Vagina (tissue), 2 donors: ENCODE measurements around the gene GATA2. TPM values are rescaled to one million over a fixed set of nuclear protein-coding genes. Genes with fewer than 3 reads are reported as not detected.

Experiments used
- DNase-seq, 2 donors: peaks; one replicate each; pipeline ENCODE4 v3.0.0-alpha.2; 2017; ENCODE audit errors: extremely low spot score in 2 of 2
- H3K27ac ChIP-seq: fragments of 200-600 bp; sonication (generic); one replicate; pipeline ENCODE4 v1.5.1; 2019
- H3K27me3 ChIP-seq: fragments of 200-600 bp; sonication (generic); one replicate; pipeline ENCODE4 v1.5.1; 2019
- H3K36me3 ChIP-seq, 2 donors: fragments of 200-600 bp; sonication (generic); one replicate each; pipeline ENCODE4 v1.5.1; 2017 to 2019
- H3K4me1 ChIP-seq: fragments of 200-600 bp; sonication (generic); one replicate; pipeline ENCODE4 v1.5.1; 2019
- H3K4me3 ChIP-seq, 2 donors: fragments of 200-600 bp; sonication (generic); 1 replicate in 1 of 2; 2 replicates in 1 of 2; pipeline ENCODE4 v1.5.1; 2016 to 2019
- H3K9me3 ChIP-seq: fragments of 200-600 bp; sonication (generic); one replicate; pipeline ENCODE4 v1.5.1; 2019
- CTCF ChIP-seq, 3 experiments: fragments of 450-650 bp in 2 of 3; fragments of 200-600 bp in 1 of 3; sonication (generic) in 1 of 3; IDR thresholded peaks; one replicate each; pipeline ENCODE4 v1.5.1; 2017 to 2019; ENCODE audit warnings: antibody characterized with exemption in 3 of 3, mild to moderate bottlenecking in 2 of 3, moderate library complexity in 2 of 3
- POLR2A ChIP-seq, 2 donors: fragments of 450-650 bp; IDR thresholded peaks; one replicate each; pipeline ENCODE4 v1.6.1; 2017; ENCODE audit warnings: antibody characterized with exemption in 2 of 2, mild to moderate bottlenecking in 2 of 2, moderate library complexity in 2 of 2
- POLR2AphosphoS5 ChIP-seq, 2 donors: sonication (generic); formaldehyde crosslinking; IDR thresholded peaks; one replicate each; pipeline ENCODE4 v1.9.0; 2017; ENCODE audit warnings: antibody characterized with exemption in 2 of 2, mild to moderate bottlenecking in 2 of 2, low read depth in 1 of 2; ENCODE audit not compliant: insufficient read depth in 1 of 2
- intact Hi-C: fragments of 100-400 bp; cut with DNase I; formaldehyde crosslinking; loops from one replicate; pipeline ENCODE4 v1.15.1; 2023
- total RNA-seq: library from RNA; depleted of rRNA; stranded (reverse); fragments of >200 nt; gene quantifications from one replicate; pipeline ENCODE4 v1.2.3, GENCODE V29; 2016

Gene GATA2
- total RNA-seq, 1 donor from 2014 or later = 50.6 TPM

- H3K9me3 ChIP-seq = no peaks in the 10 kb centered on the region
- no peak for TF ChIP-seq POLR2A (IDR thresholded peaks at IDR 0.05)
- TF ChIP-seq CTCF (IDR thresholded peaks at IDR 0.05) = no peak
- no peak for TF ChIP-seq POLR2AphosphoS5 (IDR thresholded peaks at IDR 0.05; ENCODE audit: insufficient read depth in 1 of 2, low read depth in 1 of 2)
- H3K4me3 ChIP-seq = no peak overlapping the region
- H3K4me1 ChIP-seq = no peaks in the 10 kb centered on the region
- no peak overlapping the region for H3K27ac ChIP-seq
- DNase-seq = no peak
- H3K27me3 ChIP-seq = no peaks in the 10 kb centered on the region
- no peaks in the 10 kb centered on the region for H3K36me3 ChIP-seq
- intact Hi-C loops = no loop called here
These were observed 29.2 kb downstream of the GATA2 start for GRCh38 chr3:128463771-128464170.

DNA sequence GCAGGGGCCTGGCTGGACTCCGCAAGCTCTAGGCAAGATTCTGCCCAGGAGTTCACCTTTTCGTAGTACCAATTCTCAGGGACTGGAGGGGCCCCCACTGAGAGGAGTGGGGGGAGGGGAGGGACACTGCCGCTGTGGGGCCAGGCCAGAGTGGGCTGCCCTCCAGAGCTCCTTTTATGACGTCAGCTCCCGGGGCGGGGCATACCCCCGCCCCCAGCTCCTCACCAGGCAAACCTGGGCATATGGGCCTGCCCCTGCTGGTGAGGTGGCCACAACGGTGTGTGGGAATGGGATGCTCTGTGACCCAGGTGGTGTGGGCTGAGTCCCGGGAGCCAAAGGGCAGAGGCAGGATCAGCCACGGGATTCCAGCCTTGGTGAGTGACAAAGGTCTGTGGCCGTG lies 29.6 kb downstream of the GATA2 start:
- no peak overlapping the region for H3K27ac ChIP-seq
- intact Hi-C loops = no loop called here
- H3K4me1 ChIP-seq = no peaks in the 10 kb centered on the region
- DNase-seq = no peak
- H3K36me3 ChIP-seq = no peaks in the 10 kb centered on the region
- TF ChIP-seq POLR2AphosphoS5 (IDR thresholded peaks at IDR 0.05; ENCODE audit: insufficient read depth in 1 of 2, low read depth in 1 of 2) (no peak), POLR2A (IDR thresholded peaks at IDR 0.05) (no peak)
- H3K4me3 ChIP-seq = no peak overlapping the region
- no peaks in the 10 kb centered on the region for H3K9me3 ChIP-seq
- no peaks in the 10 kb centered on the region for H3K27me3 ChIP-seq

- no peak overlapping the region for H3K4me3 ChIP-seq
- no peak for DNase-seq
- H3K4me1 ChIP-seq = no peaks in the 10 kb centered on the region
- no peaks in the 10 kb centered on the region for H3K9me3 ChIP-seq
- no peaks in the 10 kb centered on the region for H3K27me3 ChIP-seq
- H3K36me3 ChIP-seq = no peaks in the 10 kb centered on the region
- intact Hi-C loops = no loop called here
- no peak overlapping the region for H3K27ac ChIP-seq
- no peak for TF ChIP-seq POLR2A (IDR thresholded peaks at IDR 0.05)
- TF ChIP-seq CTCF (IDR thresholded peaks at IDR 0.05) = no peak
- TF ChIP-seq POLR2AphosphoS5 (IDR thresholded peaks at IDR 0.05; ENCODE audit: insufficient read depth in 1 of 2, low read depth in 1 of 2) = no peak
These were observed 30.1 kb downstream of the GATA2 start for GRCh38 chr3:128462931-128463330.

DNA sequence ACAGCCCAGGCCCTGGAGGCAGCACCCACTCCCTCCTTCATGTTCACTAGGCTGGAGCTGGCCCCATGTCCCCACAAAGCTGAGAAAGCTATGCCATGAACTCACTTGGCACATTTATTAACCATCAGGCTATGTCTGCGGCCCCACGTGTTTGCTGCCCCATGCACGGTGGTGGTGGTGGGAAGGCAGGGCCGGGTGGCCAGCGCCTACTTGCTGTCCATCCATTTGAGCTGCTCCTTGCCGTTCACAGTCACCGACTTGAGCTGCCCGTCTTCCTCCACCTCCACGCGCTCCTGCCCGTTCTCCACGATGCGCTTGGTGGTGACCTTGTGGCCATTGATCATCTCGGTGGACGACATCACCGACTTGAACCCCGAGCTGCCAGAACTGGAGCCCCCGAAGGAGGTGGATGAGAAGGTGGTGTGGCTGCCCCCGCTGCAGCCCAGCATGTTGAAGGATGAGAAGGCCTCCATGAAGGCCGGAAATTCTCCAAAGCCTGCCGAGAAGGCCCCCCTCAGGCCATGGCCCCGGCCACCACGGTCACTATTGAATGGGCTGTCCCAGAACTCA lies 30.6 kb downstream of the GATA2 start:
- Histone ChIP-seq H3K9me3 (no peaks in the 10 kb centered on the region), H3K27me3 (no peaks in the 10 kb centered on the region), H3K27ac (no peak overlapping the region), H3K36me3 (no peaks in the 10 kb centered on the region), H3K4me1 (no peaks in the 10 kb centered on the region), H3K4me3 (no peak overlapping the region)
- DNase-seq = no peak
- intact Hi-C loops = no loop called here
- TF ChIP-seq POLR2A (IDR thresholded peaks at IDR 0.05) = no peak
- no peak for TF ChIP-seq POLR2AphosphoS5 (IDR thresholded peaks at IDR 0.05; ENCODE audit: insufficient read depth in 1 of 2, low read depth in 1 of 2)
- no peak for TF ChIP-seq CTCF (IDR thresholded peaks at IDR 0.05)

GRCh38 chr3:128461731-128462130 lies 31.3 kb downstream of the GATA2 start:
- no peak for DNase-seq
- H3K27me3 ChIP-seq = no peaks in the 10 kb centered on the region
- intact Hi-C loops = no loop called here
- H3K4me1 ChIP-seq = no peaks in the 10 kb centered on the region
- no peak for TF ChIP-seq POLR2A (IDR thresholded peaks at IDR 0.05)
- no peak for TF ChIP-seq CTCF (IDR thresholded peaks at IDR 0.05)
- TF ChIP-seq POLR2AphosphoS5 (IDR thresholded peaks at IDR 0.05; ENCODE audit: insufficient read depth in 1 of 2, low read depth in 1 of 2) = no peak
- no peaks in the 10 kb centered on the region for H3K36me3 ChIP-seq
- no peak overlapping the region for H3K27ac ChIP-seq
- no peak overlapping the region for H3K4me3 ChIP-seq
- H3K9me3 ChIP-seq = no peaks in the 10 kb centered on the region
